BE2C (cell line): ENCODE data around the gene IL36B.

Experiments
- DNase-seq: peaks from one replicate; pipeline ENCODE4 v3.0.0-alpha.2; 2020
- H3K27me3 ChIP-seq: fragments of 250-450 bp; sonication (Bioruptor Pico); 2 replicates; pipeline ENCODE4 v1.5.1; 2020; ENCODE audit warnings: mild to moderate bottlenecking
- H3K36me3 ChIP-seq: fragments of 250-450 bp; sonication (Bioruptor Pico); 2 replicates; pipeline ENCODE4 v1.5.1; 2020; ENCODE audit warnings: mild to moderate bottlenecking
- H3K4me1 ChIP-seq: fragments of 250-450 bp; sonication (Bioruptor Pico); 2 replicates; pipeline ENCODE4 v1.5.1; 2020
- H3K4me3 ChIP-seq: 2 replicates; pipeline ENCODE4 v1.5.1; 2011; ENCODE audit warnings: low read depth, low read length
- H3K9me3 ChIP-seq: fragments of 250-450 bp; sonication (Bioruptor Pico); 2 replicates; pipeline ENCODE4 v1.5.1; 2020
- CTCF ChIP-seq: IDR thresholded peaks from 2 replicates; pipeline ENCODE4 v1.5.1; 2012; ENCODE audit warnings: mild to moderate bottlenecking, low read depth, low read length

The IL36B gene

GRCh38 chr2:113005030-113005509 is 47.6 kb downstream of the IL36B start, which contains the start of gene IL36A:
Gene IL36A (plus strand): TSS chr2:113005459. CDS start chr2:113005872, 413 bp downstream.
- no peaks in the 10 kb centered on the region for H3K9me3 ChIP-seq
- no peak for DNase-seq
- no peak for TF ChIP-seq CTCF
- no peaks in the 10 kb centered on the region for H3K36me3 ChIP-seq
- no peaks in the 10 kb centered on the region for H3K27me3 ChIP-seq
- no peak within 1 kb of the TSS for H3K4me3 ChIP-seq
- H3K4me1 ChIP-seq = no peaks in the 10 kb centered on the region

GRCh38 chr2:113002677-113003076 is 50.0 kb downstream of the IL36B start:
- DNase-seq = no peak
- H3K9me3 ChIP-seq = no peaks in the 10 kb centered on the region
- TF ChIP-seq CTCF = no peak
- H3K27me3 ChIP-seq = no peaks in the 10 kb centered on the region
- H3K36me3 ChIP-seq = no peaks in the 10 kb centered on the region
- no peak overlapping the region for H3K4me3 ChIP-seq
- no peaks in the 10 kb centered on the region for H3K4me1 ChIP-seq

GRCh38 chr2:113000436-113000835 is 52.2 kb downstream of the IL36B start:
- DNase-seq = no peak
- H3K4me3 ChIP-seq = no peak overlapping the region
- H3K36me3 ChIP-seq = no peaks in the 10 kb centered on the region
- H3K9me3 ChIP-seq = no peaks in the 10 kb centered on the region
- no peaks in the 10 kb centered on the region for H3K4me1 ChIP-seq
- H3K27me3 ChIP-seq = no peaks in the 10 kb centered on the region
- TF ChIP-seq CTCF = no peak

DNA sequence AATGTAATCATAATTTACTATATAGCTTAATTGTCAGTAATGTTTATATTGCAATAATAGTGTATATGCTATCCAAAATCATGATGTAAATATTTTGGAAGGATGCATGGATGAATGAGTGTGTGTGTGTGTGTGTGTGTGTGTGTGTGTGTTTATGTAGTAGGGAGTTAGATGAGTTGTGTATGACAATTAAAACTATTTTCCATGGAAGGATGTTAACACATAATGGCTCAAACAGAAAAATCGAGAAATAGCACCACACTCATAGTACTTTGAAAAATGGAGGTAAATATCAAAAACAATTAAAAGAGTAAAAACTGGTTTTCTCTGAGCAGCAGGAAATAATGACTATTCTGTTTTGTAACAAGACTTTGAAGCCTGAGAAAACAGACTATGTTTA is 55.5 kb downstream of the IL36B start:
- no peak for DNase-seq
- Histone ChIP-seq H3K36me3 (no peaks in the 10 kb centered on the region), H3K9me3 (no peaks in the 10 kb centered on the region), H3K27me3 (no peaks in the 10 kb centered on the region), H3K4me3 (no peak overlapping the region), H3K4me1 (no peaks in the 10 kb centered on the region)
- TF ChIP-seq CTCF = no peak

DNA sequence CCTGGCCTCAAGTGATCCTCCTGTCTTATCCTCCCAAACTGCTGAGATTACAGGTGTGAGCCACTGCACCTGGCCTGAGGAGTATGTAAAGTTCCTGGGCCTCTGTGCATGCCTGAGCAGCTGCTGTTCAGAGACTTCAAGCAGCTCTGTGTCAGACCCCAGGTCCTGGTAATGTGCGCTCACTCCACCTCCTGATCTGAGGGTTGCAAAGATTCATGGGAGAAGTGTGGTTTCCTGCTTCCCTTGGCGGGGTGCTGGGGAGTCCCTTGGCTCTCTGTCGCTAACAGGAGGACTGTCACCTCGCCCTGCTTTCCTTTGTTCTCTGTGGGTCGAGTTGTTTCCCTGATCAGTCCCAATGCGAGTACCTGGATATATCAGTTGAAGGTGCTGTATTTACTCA is 56.0 kb downstream of the IL36B start:
- Histone ChIP-seq H3K4me1 (no peaks in the 10 kb centered on the region), H3K9me3 (no peaks in the 10 kb centered on the region), H3K27me3 (no peaks in the 10 kb centered on the region), H3K4me3 (no peak overlapping the region), H3K36me3 (no peaks in the 10 kb centered on the region)
- TF ChIP-seq CTCF = no peak
- no peak for DNase-seq

GRCh38 chr2:112995346-112995920 is 57.2 kb downstream of the IL36B start:
- Histone ChIP-seq H3K36me3 (no peaks in the 10 kb centered on the region), H3K9me3 (no peaks in the 10 kb centered on the region), H3K27me3 (no peaks in the 10 kb centered on the region), H3K4me3 (no peak overlapping the region), H3K4me1 (no peaks in the 10 kb centered on the region)
- no peak for TF ChIP-seq CTCF
- DNase-seq = no peak
